HG03442 (cell line): ENCODE results near the gene HSPD1.
"Not testable (repeated sequence)": the region's sequence is repeated elsewhere in the genome, so short reads cannot be mapped to it uniquely, and the experiment has no call there.

Source experiments
- ATAC-seq: cut with Tn5 transposase; IDR thresholded peaks from one replicate; pipeline ENCODE4 v1.9.1; 2021; ENCODE audit warnings: mild to moderate bottlenecking, moderate library complexity; ENCODE audit not compliant: unreplicated experiment

The HSPD1 gene

DNA sequence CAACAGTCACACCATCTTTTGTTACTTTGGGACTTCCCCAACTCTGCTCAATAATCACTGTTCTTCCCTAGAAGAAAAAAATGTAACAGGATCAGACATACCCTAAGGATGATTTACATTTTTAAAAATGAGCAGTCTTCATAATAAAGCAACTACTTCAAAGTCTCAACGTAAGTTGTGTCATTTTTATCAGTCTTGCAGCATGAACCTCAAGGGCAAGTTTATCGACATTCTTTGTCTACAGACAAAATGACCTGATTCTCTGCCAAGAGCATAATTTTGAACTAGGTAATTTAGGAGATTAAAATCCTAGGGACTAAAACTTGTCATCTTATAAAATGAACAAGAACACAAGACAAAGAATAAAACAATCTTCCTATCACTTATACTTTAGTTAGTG is 2.3 kb downstream of the HSPD1 start:
- ATAC-seq: no peak

DNA sequence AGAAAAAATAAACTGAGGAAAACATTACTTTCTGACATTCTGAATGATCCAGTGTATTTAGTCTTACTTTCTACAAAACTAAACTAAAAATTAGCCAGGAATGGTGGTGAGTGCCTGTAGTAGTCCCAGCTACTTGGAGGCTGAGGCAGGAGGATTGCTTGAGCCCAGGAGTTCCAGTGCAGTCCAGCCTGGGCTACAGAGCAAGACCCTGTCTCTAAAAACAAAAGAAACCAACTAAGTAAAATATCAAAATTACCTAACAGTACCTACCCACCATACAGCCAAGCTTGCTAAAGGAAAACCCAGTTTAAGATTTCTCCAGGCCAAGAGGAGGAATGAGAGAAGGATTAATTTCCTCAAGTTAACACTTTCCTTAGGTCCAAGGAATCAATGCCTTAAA is 2.9 kb downstream of the HSPD1 start:
- ATAC-seq: no peak

DNA sequence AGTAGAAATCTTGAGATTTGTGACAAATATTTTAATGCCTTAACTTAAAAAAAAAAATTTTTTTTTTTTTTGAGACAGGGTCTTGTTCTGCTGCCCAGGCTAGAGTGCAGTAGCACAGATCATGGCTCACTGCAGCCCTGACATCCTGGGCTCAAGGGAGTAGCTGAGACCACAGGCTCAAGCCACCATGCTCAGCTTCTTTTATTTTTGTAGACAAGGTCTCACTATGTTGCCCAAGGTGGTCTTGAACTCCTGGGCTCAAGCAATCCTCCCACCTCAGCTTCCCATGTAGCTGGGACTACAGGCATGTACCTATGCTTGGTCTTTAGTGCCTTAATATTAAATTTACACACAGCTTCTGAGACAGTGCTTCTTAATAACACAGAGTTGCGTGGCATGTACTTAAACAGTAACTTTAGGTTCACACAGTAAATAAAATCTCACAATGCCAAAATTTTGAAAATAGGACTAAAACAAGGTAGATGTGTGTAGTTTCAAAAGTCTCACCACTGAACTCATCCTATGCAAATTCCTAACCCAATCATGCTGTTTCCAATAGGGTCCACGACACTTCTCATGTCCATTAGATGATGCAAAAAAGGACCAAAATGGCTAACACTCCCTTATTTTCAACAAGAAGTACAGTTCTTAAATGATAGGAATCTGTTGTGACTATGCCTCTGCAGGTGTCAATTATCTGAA is 4.1 kb downstream of the HSPD1 start:
- ATAC-seq: no peak

DNA sequence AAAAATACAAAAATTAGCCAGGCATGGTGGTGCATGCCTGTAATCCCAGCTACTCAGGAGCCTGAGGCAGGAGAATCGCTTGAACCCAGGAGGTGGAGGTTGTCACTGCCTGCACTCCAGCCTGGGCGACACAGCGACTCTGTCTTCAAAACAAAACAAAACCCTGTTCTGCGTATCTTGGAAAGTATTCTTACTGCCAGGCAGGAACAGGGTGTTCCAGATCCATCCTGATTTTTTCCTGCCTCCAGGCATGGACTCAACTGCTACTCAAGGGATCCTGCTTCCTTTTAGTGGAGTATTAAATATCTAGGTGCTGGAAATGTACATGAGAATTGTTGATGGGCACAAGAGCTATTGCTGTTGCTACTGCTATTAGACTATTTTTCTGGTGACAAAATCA is 12.3 kb downstream of the HSPD1 start:
- ATAC-seq: no peak

DNA sequence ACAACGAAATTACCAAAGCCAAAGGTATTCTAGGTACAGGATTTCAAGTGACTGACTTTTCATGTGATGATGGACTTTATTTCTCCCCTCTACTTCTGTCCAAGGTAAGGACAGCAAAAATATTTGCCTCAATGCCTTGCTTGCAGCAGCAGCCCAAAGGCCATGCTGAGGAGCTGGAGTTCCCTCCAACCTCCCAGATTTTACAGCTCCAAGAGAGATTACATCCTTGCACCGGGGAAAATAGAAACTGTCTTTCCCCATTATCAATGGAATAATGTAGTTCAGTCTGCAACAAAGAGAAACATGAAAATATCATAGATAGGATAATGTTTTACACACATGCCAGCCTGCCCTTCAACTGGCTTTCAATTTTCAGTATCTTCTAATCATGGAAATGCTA is 13.5 kb downstream of the HSPD1 start:
- ATAC-seq: no peak

DNA sequence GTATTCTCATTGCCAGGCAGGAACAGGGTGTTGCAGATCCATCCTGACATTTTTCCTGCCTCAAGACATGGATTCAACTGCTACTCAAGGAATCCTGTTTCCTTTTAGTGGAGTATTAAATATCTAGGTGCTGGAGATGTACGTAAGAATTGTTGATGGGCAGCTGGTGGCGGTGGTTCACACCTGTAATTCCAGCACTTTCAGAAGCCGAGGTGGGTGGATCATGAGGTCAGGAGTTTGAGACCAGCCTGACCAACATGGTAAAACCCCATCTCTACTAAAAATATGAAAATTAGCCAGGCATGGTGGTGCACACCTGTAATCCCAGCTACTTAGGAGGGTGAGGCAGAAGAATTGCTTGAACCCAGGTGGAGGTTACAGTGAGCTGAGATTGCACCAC is 15.4 kb downstream of the HSPD1 start:
- not testable (repeated sequence) for ATAC-seq

DNA sequence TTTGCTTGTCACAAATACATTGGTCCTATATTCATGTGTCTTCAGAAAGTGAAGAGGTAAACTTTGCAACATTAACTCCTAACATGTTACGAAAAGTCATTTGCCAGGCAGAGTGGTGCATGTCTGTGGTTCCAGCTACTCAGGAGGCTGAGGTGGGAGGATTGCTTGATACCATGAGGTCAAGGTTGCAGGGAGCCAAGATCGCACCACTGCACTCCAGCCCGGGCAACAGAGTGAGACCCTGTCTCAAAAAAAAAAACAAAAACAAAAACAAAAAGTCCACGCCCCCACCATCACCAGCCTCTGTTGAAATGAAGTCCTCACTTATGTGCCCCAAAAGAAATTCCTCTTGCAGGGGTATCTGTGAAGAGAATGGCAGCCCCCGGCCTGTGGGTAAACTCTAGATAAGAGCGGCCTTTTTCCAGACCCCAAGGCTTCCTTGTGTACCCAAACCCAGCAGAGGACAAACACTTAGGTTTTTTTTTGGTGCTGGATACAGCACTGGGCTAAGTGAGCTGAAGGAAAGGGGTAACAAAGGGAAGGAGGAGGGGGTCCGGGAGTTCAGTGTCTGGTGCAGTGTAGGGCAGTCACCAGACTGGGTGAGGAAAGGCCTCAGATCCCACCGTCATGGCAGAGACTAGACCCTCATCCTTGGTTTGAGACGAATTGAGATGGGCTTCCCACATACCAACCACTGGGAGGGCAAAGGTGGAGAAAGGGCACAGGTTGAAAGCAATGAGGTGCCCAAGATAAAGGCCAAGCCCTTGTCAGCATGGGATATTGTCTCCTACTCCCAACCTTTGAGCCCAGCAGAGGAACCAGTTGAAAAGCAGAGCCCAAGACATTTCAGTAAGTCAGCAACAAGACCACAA is 19.2 kb downstream of the HSPD1 start:
- no peak for ATAC-seq

DNA sequence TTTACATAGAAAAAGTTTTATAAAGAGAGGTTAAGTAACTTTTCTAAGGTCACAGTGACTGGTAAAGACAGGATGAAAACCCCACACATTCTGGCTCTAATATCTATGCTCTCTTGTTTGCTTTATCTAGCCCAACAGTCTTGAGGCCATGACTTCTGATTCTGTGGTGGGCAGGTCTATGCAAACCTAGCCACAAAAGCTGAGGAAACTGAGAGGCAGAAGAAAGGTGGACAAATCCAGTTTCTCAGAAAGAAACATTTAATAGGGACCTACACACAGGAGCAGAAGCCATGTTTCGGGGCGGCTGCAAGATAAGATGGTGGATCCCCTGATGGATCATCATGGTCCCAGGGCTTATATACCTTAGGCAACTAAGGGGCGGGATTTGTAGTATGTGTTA is 21.8 kb downstream of the HSPD1 start:
- ATAC-seq: no peak

DNA sequence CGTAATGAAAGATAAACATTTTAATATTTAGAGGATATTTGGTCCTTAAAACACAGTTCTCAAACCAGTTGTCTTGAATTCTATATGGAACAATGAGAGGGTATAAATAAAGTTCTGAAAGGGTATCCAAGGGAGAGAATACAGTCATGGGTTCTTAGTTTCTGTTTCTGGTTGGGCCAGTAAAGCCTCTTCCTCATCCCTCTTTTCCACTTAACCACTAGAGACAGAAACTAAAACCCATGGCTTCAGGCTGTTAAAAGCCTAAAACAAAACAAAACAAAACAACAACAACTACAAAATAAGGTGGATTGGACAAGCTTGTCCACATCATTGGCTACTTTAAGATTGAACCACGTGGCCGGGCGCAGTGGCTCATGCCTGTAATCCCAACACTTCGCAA is 27.5 kb downstream of the HSPD1 start:
- no peak for ATAC-seq

DNA sequence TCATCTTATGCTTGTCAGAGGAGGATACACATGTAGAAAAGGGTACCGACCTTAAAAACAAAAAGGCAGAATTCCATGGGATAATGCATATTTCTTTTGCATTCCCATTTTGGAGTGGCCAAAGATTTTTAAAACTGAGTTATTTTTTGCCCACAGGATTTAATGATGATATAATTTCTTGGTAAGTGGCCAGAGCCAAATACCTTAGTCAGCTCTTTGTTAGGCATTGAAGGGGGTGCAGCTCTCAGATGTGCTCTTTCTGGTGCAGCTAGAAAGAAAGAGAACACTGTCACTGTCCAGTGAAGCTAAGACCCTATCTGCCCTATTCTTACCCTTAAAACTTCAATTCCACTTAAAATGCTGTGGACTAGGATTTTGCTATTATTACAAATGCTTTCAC is 35.5 kb downstream of the HSPD1 start:
- no peak for ATAC-seq

DNA sequence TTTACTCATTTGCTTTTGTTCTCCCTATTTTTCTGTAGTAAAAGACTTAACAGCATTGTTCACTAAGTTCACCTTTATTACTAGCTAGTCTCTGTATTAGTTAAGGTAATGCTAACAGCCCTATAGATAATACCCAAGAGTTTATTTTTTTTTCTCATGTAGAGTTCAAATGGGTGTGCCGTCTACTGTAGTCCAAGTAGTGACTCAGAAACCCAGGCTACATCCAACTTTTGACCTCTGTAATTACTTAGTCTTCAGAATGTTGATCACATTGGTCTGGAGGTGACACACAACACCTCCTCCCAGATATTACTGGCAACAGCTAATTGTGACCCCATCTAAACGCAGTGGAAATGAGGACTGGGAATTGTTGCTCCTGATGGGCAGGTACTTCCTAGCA is 38.6 kb downstream of the HSPD1 start:
- no peak for ATAC-seq

DNA sequence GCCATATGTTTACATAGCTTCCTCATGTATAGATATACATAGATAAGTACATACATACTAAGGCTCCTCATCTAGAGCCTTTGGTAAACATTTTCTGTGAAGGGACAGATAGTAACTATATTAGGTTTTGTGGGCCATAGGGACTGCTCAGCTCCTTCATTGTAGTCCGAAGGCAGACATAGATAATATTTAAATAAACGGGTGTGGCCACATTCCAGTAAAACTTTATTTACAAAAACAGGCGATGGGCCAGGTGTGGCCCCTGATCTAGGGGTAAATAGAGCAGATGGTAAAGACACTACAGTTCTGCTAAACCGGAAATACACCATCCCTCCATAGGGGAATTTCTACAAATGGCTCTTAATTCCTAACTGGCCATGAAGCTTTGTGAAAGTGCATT is 39.0 kb downstream of the HSPD1 start:
- ATAC-seq: no peak

DNA sequence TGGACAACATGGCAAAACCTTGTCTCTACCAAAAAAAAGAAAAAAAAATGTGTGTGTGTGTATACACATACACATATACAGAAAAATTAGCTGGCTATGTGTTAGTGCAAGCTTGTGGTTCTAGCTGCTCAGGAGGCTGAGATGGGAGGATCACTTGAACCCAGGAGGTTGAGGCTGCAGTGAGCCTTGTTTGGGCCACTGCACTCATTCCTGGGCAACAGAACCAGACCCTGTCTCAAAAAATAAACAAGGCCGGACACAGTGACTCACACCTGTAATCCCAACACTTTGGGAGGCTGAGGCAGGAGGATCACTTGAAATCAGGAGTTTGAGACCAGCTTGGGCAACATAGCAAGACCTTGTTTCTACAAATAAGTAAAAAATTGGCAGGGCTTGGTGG is 44.2 kb downstream of the HSPD1 start:
- ATAC-seq: no peak

DNA sequence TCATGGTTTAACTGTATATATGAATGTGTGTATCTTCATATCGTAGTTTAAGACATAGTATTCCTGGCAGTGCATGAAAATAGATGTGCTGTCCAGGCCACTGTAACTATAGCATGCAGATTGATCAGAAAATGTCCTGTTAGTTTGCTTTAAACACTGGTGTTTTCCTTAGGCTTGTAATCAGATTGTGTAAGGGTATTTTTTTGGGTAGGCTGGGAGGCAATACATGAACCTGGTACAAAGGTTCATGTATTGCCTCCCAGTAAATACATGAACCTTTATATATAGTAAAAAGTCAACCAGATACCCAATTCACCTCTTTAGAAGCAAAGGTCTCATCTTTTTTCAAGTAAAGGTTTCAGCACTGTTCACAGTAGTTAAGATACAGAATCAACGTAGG is 44.7 kb downstream of the HSPD1 start:
- no peak for ATAC-seq

DNA sequence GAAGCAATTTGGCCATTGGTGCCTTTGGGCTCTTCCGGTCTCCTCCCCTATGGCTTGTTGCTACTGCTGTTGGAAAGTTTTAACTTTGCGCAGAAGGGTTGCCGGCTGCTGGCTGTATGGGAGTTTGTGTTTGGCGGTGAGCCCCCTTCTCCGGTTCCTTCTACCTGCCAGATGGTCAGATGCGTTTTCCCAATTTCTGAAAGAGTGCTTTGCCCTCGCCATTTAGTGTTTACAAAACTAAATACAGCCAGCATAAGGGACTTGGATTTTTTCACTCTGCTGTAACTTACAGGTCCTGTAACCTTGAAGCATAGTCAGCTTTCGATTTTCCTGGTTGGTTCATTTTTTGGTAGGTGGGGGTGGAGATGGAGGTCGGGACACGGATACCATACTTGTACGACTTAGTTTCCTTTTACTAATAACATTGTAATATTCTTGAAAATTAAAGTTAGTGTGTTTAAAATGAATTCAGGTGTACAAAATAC is 45.7 kb downstream of the HSPD1 start:
- peak; percentile 27 for ATAC-seq

DNA sequence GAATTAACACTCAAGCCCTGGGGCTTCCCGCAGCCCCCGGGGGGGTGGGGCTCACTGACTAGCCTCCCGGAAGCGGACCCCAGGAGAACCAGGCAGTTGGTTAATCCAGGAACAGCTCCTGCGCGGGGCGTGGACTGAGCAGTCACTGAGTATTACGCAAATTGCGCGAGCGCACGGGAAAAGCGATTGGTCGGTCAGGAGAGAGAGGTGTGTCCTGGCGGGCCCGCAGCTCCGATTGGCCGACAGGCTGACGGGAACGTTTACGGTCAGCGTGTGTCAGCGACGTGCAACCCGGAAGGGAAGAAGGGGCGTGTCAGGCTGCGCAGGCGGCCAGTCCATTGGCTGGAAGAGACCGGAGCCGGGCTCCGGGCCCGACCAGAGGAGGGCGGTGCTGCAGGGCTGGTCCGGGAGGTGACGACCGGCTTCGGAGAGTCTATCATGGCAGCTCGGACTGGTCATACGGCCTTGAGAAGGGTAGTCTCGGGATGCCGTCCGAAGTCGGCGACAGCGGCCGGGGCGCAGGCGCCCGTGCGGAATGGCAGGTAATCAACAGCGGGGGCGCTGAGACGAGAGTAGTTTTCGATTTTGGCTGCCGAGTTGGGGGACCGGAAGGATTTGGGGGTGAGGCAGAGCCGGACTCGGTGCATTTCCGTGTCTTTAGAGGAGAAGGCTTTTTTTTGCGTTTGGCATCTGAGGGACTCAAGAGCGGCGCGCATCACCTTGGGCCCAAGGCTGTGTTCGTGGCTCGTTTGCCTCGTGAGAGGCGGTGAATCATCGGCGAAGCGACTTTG is 46.3 kb downstream of the HSPD1 start, which contains the start of gene COQ10B:
Gene COQ10B (plus strand): TSS at position 430 of the 791 bp plus-strand sequence. CDS start 9 bp downstream, at position 439.
- peak; percentile 91 for ATAC-seq

DNA sequence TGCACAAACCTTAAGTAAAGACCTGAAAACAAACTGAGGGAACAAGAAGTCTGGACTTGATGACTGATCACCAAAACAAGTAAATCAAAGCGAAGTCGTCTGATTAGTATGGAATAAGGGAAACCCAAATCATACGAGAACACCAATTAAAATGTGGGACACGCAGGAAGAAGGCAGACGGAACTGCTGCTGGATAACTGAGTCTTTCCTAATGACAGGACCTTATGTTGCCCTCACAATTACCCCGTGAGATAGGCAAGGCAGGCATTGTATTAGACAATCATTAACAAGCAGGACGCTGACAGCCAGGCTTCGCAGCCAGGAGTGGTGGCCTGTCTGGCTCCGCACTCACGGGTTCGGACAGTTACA is 46.9 kb downstream of the HSPD1 start:
- no peak for ATAC-seq

DNA sequence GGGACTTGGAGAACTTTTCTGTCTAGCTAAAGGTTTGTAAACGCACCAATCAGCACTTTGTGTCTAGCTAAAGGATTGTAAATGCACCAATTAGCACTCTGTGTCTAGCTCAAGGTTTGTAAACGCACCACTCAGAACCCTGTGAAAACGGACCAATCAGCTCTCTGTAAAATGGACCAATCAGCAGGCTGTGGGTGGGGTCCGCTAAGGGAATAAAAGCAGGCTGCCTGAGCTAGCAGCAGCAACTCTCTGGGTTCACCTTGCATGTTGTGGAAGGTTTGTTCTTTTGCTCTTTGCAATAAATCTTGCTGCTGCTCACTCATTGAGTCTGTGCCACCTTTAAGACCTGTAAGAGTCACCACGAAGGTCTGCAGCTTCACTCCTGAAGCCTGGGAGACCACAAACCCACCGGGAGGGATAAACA is 48.7 kb downstream of the HSPD1 start:
- ATAC-seq: not testable (repeated sequence)

DNA sequence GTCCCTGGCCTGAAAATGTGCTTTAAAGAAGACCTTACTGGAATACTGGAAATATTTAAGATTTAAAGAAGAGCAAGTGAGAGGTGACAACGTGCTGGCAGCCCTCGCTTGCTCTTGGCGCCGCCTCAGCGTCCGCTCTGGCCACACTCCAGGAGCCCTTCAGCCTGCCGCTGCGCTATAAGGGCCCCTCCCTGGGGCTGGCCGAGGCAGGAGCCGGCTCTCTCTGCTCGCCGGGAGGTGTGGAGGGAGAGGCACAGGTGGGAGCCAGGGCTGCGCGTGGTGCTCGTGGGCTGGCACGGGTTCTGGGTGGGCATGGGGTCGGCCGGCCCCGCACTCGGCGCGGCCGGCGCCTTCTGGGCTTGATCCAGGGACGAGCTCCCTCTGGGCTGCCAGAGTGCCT is 49.2 kb downstream of the HSPD1 start:
- no peak for ATAC-seq

DNA sequence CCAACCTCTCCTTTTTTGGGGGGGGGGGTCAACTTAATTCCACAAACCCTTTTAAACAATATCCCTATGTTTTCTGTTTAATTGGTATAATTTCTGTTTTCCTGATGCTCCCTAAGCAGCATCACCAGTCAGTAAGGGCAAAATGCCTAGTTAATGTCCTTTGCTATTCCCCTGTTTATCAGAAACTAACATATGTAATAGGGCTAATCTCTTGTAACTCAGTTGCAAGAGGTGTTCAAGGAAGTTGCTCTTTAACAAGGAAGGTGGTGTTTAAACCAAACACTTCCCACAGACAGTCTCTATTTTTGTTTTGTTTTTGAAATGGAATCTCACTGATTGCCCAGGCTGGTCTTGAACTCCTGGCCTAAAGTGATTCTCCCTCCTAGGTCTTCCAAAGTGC is 52.8 kb downstream of the HSPD1 start:
- ATAC-seq: no peak

DNA sequence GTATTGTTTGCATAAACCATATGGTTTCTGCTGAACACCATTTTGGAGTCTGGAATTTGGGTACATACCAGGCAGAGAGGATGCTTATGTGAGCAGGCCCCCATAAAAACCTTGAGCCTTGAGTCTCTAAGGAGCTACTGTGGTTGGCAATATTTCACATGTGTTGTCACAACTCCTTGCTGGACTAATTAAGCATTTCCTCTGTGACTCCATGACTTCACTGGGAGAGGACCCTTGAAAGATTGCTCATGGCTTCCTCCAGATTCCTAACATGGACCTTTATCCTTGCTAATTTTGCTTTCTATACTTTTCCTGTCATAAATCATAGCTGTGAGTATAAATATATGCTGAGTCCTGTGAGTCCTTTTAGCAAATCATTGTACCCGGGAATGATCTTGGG is 53.9 kb downstream of the HSPD1 start:
- no peak for ATAC-seq
